Hematopoietic multipotent progenitor cell (in vitro differentiated cells): ENCODE data around the gene HIVEP3. TPM values are rescaled to one million over a fixed set of nuclear protein-coding genes. Genes with fewer than 3 reads are reported as not detected.

Experiments used
- DNase-seq, 3 donors: peaks; one replicate each; pipeline ENCODE4 v3.0.0-alpha.2; 2011 to 2015; ENCODE audit warnings: low read depth in 2 of 3, low spot score in 2 of 3
- total RNA-seq: library from RNA; depleted of rRNA; stranded (reverse); fragments of >200 nt; gene quantifications from one replicate; pipeline ENCODE4 v1.2.3, GENCODE V29; 2012

HIVEP3 gene
- total RNA-seq, 1 donor: 4.6 TPM

- DNase-seq: no peak
These were observed 273.7 kb downstream of the HIVEP3 start for GRCh38 chr1:41645062-41645461.

DNA sequence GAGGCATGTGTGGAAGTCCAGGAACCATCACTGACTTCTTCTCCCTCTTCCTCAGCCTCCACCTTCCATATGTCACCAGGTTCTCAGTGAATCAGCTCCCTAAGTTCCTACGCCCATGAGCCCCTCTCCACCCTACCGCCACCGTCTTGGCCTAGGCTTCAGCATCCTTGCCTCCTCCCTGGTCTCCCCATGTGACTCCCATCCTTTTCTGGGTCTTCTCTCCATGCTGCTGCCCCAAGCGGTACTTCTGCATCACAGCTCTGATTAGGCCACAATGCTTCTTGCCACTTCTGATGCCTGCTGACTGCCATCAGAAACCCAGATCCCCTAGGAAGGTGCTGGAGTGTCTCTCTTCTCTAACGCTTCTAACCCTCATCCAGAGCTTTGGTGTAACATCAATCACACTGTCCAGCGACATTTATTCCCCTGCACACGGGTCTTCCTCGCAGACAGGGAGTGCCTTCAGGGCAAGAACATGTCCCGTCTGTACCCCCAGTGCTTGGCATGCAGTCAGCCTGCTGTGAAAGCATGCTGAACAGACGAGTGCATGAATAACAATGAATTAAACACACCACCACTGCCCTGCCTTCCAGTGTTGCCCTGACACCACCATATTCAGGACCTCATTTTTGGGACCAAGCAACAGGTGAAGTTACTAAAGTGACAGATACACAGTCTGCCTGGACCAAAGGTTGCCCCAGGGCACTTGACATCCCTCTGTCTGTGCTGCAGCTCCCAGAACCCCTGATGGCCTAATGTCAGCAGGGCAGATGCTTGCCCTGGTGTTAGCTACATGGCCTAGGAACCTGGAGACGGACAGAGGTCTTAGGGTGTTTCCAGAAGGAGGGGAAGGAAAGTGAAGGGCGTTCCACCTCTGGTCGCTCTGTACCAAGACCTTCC lies 275.6 kb downstream of the HIVEP3 start:
- DNase-seq: no peak

GRCh38 chr1:41641941-41642527 lies 276.7 kb downstream of the HIVEP3 start:
- DNase-seq: no peak

- DNase-seq: no peak
These were observed 277.3 kb downstream of the HIVEP3 start for GRCh38 chr1:41641475-41641814.

GRCh38 chr1:41640756-41641474 lies 277.8 kb downstream of the HIVEP3 start:
- DNase-seq: no peak

DNA sequence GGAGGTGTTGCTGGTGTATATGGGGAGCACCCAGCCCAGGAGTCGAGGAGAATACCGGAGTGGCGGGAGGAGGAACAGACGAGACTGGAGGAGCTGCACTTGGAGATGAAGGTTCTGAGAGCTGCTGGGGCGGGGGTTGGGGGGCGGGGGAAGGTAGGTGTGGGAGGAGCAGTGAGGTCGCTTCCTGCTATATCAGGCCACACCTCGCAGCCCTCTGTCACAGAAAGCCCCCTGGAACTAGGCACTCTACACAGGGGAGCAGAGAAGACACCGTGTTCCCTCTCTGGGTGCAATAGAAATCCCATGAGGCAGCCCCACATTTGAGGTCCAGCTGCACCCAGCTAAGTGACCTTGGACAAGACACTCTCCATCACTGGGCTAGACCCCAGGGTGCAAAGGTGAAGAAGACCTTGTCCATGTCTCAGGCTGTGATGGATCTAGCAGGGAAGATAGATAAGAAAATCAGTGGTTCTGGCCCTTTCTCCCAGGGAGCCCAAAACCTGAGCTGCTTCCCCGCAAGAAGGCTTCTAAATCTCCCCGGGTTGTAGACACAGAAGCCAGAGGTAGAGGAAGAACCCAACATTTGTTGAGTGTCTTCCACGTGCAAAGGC lies 278.5 kb downstream of the HIVEP3 start:
- no peak for DNase-seq

DNA sequence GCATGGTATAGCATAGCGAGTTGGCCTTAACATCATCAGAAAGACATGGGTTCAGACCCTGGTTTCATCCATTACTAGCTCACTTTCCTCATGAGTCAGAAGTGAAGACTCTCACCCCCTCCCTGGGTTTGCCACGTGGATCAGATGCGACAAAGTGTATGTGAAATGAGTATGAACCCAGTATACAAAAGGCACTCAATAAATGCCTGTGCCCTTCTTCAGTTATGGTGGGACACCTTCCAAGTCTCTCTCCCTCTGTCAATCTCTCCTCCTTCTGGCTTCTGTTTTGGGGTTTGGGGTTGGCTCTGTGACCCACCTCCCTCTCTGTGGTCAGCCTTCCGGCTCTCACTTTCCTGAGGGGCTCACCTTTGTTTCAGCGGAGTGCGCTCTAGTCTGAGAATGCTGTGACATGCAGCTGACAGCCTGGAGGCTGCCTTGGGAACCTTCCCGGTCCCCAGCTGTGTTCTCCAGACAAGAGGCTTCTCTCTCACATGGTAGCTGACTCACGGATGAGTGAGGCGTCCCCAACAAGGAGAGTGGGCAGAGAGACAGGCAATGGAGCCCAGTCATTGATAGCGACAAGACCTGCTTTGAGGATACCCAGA lies 279.3 kb downstream of the HIVEP3 start:
- DNase-seq: no peak

DNA sequence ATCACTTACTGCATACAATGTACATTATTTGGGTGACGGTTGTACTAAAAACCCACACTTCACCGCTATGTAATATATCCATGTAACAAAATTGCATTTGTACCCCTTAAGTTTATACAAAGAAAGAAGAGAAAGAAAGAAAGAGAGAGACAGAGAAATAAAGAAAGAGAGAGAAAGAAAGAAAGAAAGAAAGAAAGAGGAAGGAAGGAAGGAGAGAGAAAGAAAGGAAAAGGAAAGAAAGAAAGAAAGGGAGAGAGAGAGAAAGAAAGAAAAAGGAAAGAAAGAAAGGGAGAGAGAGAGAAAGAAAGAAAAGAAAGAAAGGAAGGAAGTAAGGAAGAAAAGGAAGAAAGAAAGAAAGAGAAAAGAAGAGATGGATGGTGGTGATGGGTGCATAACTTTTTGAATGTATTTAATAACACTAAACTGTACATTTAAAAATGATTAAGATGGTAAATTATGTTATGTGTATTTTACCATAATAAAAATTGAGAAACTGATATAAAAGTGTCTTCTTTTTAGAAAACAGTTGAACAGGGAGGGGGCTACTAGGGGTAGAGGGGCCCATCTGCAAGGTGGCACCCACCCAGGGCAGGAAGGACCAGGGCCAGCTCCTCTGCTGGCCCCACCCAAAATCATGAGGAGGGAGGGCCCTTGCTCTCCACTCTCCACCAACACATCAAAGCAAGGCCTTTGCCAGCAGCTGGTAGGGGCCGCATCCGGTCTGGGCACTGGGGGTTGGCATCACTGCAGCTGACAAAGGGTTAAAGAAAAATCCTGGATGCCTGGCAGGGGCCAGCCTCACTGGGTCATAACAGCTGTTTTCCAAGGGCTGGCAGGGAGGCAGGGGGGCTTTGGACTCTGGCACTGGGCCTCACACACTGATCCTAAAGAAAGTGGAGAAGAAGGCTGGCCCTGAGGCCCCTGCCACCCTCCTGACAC lies 280.4 kb downstream of the HIVEP3 start:
- DNase-seq: no peak

DNA sequence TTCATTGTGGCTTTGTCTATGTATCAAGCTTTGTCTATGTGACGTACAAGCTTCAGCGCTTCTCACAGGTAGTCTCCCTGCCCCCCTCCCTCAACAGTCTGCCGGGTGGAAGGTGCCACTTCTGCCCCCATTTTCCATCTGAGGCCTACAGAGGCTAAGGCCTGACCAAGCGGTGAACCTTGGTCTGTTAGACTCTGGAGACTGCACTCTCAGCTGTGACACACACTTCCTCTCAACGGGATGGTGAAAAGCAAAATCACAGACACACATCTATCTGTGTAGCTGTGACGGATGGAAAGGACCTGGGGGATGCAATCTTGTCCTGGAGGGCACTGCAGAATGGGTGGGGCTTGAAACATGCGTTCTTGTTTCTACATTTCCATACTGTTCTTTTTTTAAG lies 281.4 kb downstream of the HIVEP3 start:
- no peak for DNase-seq

DNA sequence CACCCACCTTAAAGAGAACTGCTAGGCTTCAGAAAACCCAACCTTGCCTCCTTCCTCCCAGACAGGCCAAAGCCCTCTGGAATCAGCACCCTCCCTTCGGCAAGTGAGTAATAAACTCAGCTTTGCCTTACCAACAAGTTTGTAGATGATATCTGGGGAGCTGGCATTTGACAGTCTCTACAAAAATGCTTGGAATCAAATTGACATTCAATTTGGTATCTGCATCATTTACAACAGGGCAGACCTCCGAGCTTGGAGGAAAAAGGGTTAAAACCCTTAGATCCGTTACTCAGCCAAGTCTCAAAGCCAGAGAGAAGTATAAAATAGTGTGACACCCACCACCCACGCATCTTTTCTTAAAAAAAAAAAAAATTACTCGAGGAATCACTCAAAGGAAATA lies 285.0 kb downstream of the HIVEP3 start:
- no peak for DNase-seq

DNA sequence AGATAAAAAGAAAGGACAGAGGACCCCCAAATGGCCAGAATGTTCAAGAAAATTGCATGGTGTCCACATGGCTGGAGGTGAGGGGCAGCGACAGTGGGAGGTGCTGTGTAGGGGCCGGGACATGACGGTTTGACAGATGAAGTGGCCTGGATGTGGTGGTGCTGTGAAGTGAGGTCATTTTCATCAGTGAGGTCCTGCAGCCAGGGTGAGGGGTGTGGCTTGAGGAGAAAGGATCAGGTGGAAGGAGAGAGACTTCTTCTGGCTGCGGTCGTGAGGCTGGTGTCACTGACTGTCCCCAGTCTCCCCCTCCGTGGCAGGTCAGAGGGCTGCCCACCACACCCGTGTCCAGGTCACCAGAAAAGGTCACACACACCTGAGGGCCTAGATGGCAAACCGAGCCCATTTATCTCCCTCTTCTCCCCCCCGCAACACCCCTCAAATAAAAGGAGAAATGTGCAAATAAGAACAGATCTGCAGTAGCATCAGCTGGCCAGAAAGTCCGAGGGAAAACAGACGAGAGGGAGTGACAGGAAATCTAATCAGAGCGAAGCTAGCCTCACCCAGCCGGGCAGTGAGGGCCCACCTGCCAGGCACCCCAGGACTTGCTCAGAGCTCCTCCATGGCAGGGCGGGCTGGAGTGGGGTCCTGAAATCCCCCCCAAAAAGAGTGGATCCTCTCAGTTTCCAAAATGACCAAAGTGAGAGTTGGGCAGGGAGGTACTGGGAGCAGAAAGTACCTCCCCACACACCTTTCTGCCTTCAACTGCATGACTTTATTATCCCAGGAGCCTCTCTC lies 285.7 kb downstream of the HIVEP3 start:
- DNase-seq: no peak

- no peak for DNase-seq
These were observed 286.8 kb downstream of the HIVEP3 start for GRCh38 chr1:41631971-41632370.

- DNase-seq: no peak
These were observed 287.6 kb downstream of the HIVEP3 start for GRCh38 chr1:41631154-41631553.

DNA sequence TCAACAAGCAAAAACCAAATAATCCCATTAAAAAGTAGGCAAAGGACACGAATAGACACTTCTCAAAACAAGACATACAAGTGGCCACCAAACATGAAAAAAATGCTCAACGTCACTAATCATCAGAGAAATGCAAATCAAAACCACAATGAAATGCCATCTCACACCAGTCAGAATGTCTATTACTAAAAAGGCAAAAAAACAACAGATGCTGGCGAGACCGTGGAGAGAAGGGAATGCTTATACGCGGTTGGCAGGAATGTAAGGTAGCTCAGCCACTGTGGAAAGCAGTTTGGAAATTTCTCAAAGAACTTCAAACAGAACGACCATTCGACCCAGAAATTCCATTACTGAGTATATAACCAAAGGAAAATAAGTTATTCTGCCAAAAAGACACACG lies 289.2 kb downstream of the HIVEP3 start:
- no peak for DNase-seq

DNA sequence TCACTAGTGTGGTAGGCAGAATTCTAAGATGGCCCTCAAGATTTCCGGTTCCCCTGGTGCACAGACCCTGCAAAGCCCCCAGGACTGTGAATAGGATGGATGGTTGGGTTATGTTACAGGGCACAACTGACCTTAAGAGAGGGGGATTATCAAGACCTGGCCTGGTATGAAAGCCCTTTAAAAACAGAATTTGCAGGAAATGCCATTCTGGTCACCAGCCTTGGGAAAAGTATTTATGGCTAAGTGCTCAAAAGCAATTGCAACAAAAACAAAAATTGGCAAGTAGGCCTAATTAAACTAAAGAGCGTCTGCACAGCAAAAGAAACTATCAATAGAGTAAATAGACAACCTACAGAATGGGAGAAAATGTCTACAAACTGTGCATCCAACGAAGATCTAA lies 289.6 kb downstream of the HIVEP3 start:
- DNase-seq: no peak

DNA sequence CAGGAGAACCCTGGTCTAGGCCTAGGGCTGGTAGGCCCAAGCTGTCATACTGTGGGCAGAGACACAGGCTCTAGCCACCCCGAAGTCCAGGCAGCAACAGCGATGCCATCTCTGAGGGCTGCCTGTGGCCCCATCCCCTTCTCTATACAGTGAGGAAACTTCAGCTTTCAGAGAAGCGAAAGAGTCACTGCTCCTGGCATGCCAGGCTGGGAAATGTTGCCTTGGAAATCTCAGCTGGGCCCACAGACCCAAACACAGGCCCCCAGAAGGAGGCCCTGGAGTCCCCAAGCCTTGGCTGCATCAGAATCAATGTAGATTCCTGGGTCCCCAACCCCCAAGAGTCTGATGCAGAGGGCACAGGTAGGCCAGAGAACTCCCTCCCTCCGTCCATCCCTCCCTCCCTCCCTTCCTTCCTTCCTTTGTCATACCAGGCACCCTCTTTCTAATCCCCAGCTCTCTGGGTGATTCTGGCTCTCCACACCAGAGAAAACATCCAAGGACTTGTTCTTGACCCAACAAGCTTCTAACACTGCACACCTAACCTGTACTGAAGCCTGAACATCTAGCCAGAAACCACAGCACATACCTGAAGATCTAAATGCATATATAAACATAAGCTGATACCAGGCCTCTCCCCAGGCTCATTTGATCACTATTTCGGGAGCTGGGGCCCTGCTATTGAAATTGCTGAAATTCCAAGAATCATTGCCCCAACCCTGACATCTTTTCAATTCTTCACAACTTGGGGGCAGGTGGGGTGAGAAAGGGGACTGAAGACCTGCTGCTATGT lies 291.0 kb downstream of the HIVEP3 start:
- no peak for DNase-seq

DNA sequence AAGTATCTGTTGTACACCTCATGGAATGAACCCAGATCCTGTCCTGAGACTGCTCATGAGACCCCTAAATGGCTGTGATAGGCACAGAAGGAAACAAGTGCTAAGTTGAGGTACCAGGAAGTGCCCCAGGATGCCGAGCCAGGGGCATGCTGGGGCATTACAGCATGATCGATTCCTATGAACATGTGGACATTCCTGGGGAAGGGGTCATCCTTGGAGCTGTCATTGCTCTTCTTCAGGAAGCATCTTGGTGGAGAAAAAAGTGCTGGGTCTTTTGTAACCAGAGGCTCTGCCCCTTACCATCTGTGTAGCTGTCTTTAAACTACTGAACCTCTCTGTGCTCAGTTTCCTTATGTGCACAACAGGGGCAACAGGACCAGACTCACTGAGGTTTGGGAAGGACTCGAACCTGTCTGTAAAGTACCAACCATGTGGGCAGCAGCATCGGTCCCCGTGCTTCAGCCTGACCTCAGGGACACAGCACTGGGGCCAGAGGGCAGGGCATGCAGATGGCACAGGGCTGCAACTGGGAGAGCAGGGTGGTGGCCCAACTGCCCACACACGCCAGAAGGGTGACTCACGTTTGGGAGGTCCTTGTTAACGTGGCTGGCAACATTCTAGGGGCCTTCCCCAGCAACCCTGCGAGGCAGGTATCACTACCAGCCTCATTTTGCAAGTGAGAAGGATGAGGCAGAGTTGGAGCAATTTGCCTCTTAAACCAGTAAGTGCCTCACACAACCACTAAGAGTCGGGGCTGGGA lies 291.9 kb downstream of the HIVEP3 start:
- DNase-seq: no peak

DNA sequence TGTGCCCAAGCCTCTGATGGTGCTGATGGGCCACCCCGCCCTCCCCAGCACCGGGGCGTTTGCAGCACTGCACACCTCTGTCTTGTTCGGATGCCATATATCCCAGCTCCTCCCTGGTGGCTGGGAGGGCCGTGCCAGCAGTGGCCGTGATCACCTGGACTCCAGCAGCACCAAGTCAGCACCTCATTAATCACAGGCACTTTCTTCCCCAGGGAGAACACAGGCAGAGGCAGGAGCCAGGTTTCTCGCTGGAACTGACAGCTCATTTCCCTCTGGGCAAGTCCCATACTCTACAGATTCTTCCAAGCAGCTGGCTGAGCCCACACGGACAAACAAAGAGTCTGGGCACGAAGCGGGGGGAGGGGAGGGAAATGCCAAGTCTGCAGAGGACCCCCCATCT lies 292.6 kb downstream of the HIVEP3 start:
- no peak for DNase-seq
